CD4-positive, CD25-positive, alpha-beta regulatory T cell (primary cell): Measurements from ENCODE around the gene KRTAP4-4. TPM values are rescaled to one million over a fixed set of nuclear protein-coding genes. Genes with fewer than 3 reads are reported as not detected.
"Not testable (repeated sequence)": the region's sequence is repeated elsewhere in the genome, so short reads cannot be mapped to it uniquely, and the experiment has no call there.

Experiments used
- ATAC-seq, 2 donors: fragments of 150-1000 bp; cut with Tn5 transposase; one replicate each; pipeline ENCODE4 v1.10.0; 2021; ENCODE audit warnings: low read depth in 2 of 2, moderate number of reproducible peaks in 2 of 2, moderate library complexity in 1 of 2
- DNase-seq, 3 donors: peaks; one replicate each; pipeline versions ENCODE4 v3.0.0 to v3.0.0-alpha.2; 2012 to 2022; ENCODE audit warnings: mixed read lengths in 1 of 3
- H3K27ac ChIP-seq: one replicate; pipeline ENCODE4 v1.7.0; 2013; ENCODE audit warnings: mild to moderate bottlenecking, low read length; ENCODE audit not compliant: insufficient read depth, poor library complexity, severe bottlenecking
- H3K27me3 ChIP-seq: one replicate; pipeline ENCODE4 v1.7.0; 2013; ENCODE audit warnings: low read length; ENCODE audit not compliant: control insufficient read depth, insufficient read depth
- H3K36me3 ChIP-seq: one replicate; pipeline ENCODE4 v1.7.0; 2013; ENCODE audit warnings: mild to moderate bottlenecking, low read length, moderate library complexity; ENCODE audit not compliant: control insufficient read depth, insufficient read depth
- H3K4me1 ChIP-seq: 2 replicates; pipeline ENCODE4 v1.7.0; 2013; ENCODE audit warnings: mild to moderate bottlenecking, low read length; ENCODE audit not compliant: insufficient read depth, control insufficient read depth, poor library complexity, severe bottlenecking
- H3K4me3 ChIP-seq: one replicate; pipeline ENCODE4 v1.7.0; 2013; ENCODE audit warnings: low read depth, mild to moderate bottlenecking, low read length, moderate library complexity
- H3K9me3 ChIP-seq, 2 experiments: 1 replicate in 1 of 2; 2 replicates in 1 of 2; pipeline ENCODE4 v1.7.0; 2013; ENCODE audit warnings: low read length in 2 of 2, mild to moderate bottlenecking in 1 of 2, moderate library complexity in 1 of 2; ENCODE audit not compliant: control insufficient read depth in 2 of 2
- H3K27ac Mint-ChIP-seq, 3 donors: one replicate each; pipeline ENCODE4 v1.8.0; 2020 to 2022; ENCODE audit warnings: mild to moderate bottlenecking in 3 of 3, mixed read lengths in 3 of 3, moderate library complexity in 2 of 3
- H3K27me3 Mint-ChIP-seq: one replicate; pipeline ENCODE4 v1.8.0; 2022; ENCODE audit warnings: mild to moderate bottlenecking, mixed read lengths
- H3K36me3 Mint-ChIP-seq: one replicate; pipeline ENCODE4 v1.8.0; 2020; ENCODE audit warnings: mixed read lengths
- H3K4me1 Mint-ChIP-seq, 4 donors: one replicate each; pipeline ENCODE4 v1.8.0; 2020 to 2022; ENCODE audit warnings: mixed read lengths in 4 of 4, mild to moderate bottlenecking in 1 of 4
- H3K4me3 Mint-ChIP-seq, 4 donors: one replicate each; pipeline ENCODE4 v1.8.0; 2020 to 2022; ENCODE audit warnings: mild to moderate bottlenecking in 4 of 4, mixed read lengths in 4 of 4, moderate library complexity in 3 of 4
- H3K9me3 Mint-ChIP-seq, 7 donors: one replicate each; pipeline ENCODE4 v1.8.0; 2020 to 2022; ENCODE audit warnings: mixed read lengths in 7 of 7, mild to moderate bottlenecking in 3 of 7, moderate library complexity in 2 of 7
- polyA plus RNA-seq, 4 donors: library from polyadenylated mRNA; unstranded; fragments of 300-500 nt; fragmentation: Illumina TruSeq; gene quantifications; one replicate each; pipeline ENCODE4 v1.2.3, GENCODE V29; 2021
- total RNA-seq: library from RNA; stranded (reverse); gene quantifications from one replicate; pipeline ENCODE4 v1.2.3, GENCODE V29; 2022

Gene KRTAP4-4
- total RNA-seq (not detected), polyA plus RNA-seq (not detected)

- no peak within 1 kb of the TSS for H3K27ac ChIP-seq
- no peak within 1 kb of the TSS for H3K27ac Mint-ChIP-seq
- peaks cover 22% of the 10 kb centered on the region for H3K27me3 Mint-ChIP-seq
- H3K9me3 ChIP-seq: no peaks in the 10 kb centered on the region
- no peaks in the 10 kb centered on the region for H3K9me3 Mint-ChIP-seq
- H3K4me3 ChIP-seq: no peak within 1 kb of the TSS
- no peaks in the 10 kb centered on the region for H3K36me3 Mint-ChIP-seq
- no peaks in the 10 kb centered on the region for H3K4me1 ChIP-seq
- no peaks in the 10 kb centered on the region for H3K36me3 ChIP-seq
- peaks cover 23% of the 10 kb centered on the region for H3K27me3 ChIP-seq
- no peaks in the 10 kb centered on the region for H3K4me1 Mint-ChIP-seq
- no peak within 1 kb of the TSS for H3K4me3 Mint-ChIP-seq
- DNase-seq (no peak), ATAC-seq (no peak)
These were observed at the start of gene KRTAP4-4 for GRCh38 chr17:41160648-41161047. Gene KRTAP4-4, minus strand, starts transcription at chr17:41160748. Its CDS starts 57 bp downstream, at chr17:41160691.

- Histone ChIP-seq H3K9me3 (no peaks in the 10 kb centered on the region), H3K4me3 (no peak overlapping the region), H3K4me1 (no peaks in the 10 kb centered on the region), H3K27me3 (no peaks in the 10 kb centered on the region), H3K27ac (no peak overlapping the region), H3K36me3 (no peaks in the 10 kb centered on the region)
- DNase-seq: no peak
- no peaks in the 10 kb centered on the region for H3K36me3 Mint-ChIP-seq
- H3K27ac Mint-ChIP-seq: no peak overlapping the region
- ATAC-seq: no peak
- no peak overlapping the region for H3K4me3 Mint-ChIP-seq
- no peaks in the 10 kb centered on the region for H3K27me3 Mint-ChIP-seq
- peaks cover 0 to 4% (median 0%) of the 10 kb centered on the region in 7 donors for H3K9me3 Mint-ChIP-seq
- no peaks in the 10 kb centered on the region for H3K4me1 Mint-ChIP-seq
These were observed 39.0 kb upstream of the KRTAP4-4 start for GRCh38 chr17:41199421-41200078.

DNA sequence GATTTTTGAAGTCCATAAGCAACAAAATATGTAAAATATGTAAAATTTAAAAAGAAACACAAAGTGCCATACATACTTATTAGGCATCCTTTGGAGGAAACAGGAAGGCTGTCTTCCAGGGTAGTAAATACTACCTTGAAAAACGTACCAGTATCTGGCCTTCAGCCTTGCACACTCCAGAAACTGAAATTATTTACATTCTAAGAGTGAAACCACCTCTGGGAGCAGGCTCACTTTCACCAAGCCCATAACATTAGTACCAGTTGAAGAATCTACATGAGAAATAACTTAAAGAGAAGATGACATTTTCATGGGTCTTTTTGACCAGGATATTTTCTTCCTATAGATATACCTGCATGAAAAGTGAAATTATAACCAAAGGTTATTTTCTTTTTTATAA is 35.5 kb upstream of the KRTAP4-4 start:
- H3K4me1 Mint-ChIP-seq: no peaks in the 10 kb centered on the region
- DNase-seq: no peak

GRCh38 chr17:41190328-41190727 is 29.8 kb upstream of the KRTAP4-4 start:
- no peak overlapping the region for H3K4me3 Mint-ChIP-seq
- no peaks in the 10 kb centered on the region for H3K36me3 Mint-ChIP-seq
- Histone ChIP-seq H3K9me3 (no peaks in the 10 kb centered on the region), H3K36me3 (no peaks in the 10 kb centered on the region), H3K27me3 (peaks cover 15% of the 10 kb centered on the region), H3K4me3 (no peak overlapping the region), H3K27ac (no peak overlapping the region), H3K4me1 (no peaks in the 10 kb centered on the region)
- ATAC-seq (no peak), DNase-seq (no peak)
- H3K27me3 Mint-ChIP-seq: peaks cover 24% of the 10 kb centered on the region
- H3K9me3 Mint-ChIP-seq: peaks cover 0 to 3% (median 0%) of the 10 kb centered on the region in 7 donors
- no peaks in the 10 kb centered on the region for H3K4me1 Mint-ChIP-seq
- no peak overlapping the region for H3K27ac Mint-ChIP-seq

More for the DNA sequence above, 35.5 kb upstream of the KRTAP4-4 start:
- Mint-ChIP-seq H3K9me3 (peaks cover 0 to 8% (median 0%) of the 10 kb centered on the region in 7 donors), H3K4me3 (no peak overlapping the region), H3K27me3 (peaks cover 11% of the 10 kb centered on the region), H3K36me3 (no peaks in the 10 kb centered on the region), H3K27ac (no peak overlapping the region)
- H3K4me1 ChIP-seq: no peaks in the 10 kb centered on the region
- no peak overlapping the region for H3K4me3 ChIP-seq
- peaks cover 5% of the 10 kb centered on the region for H3K27me3 ChIP-seq
- H3K9me3 ChIP-seq: no peaks in the 10 kb centered on the region
- no peaks in the 10 kb centered on the region for H3K36me3 ChIP-seq
- no peak for ATAC-seq
- H3K27ac ChIP-seq: no peak overlapping the region

- ATAC-seq, H3K9me3 Mint-ChIP-seq, H3K4me1 Mint-ChIP-seq, H3K36me3 ChIP-seq, DNase-seq, H3K4me3 Mint-ChIP-seq, H3K4me1 ChIP-seq, H3K36me3 Mint-ChIP-seq, H3K9me3 ChIP-seq, H3K27ac ChIP-seq, H3K4me3 ChIP-seq: not testable (repeated sequence)
- H3K27me3 ChIP-seq: peaks cover 15% of the 10 kb centered on the region
- Mint-ChIP-seq H3K27me3 (peaks cover 24% of the 10 kb centered on the region), H3K27ac (peak within 1 kb of the TSS in 1 of 3 donors; percentile 48)
These were observed 29.3 kb upstream of the KRTAP4-4 start, which contains the start of gene KRTAP9-1 for GRCh38 chr17:41189837-41190318. Gene KRTAP9-1, plus strand, starts transcription at chr17:41189887. Its CDS starts 0 bp downstream, at chr17:41189887.

- peaks cover 30% of the 10 kb centered on the region for H3K27me3 Mint-ChIP-seq
These were observed 26.3 kb upstream of the KRTAP4-4 start for GRCh38 chr17:41186872-41187271.

DNA sequence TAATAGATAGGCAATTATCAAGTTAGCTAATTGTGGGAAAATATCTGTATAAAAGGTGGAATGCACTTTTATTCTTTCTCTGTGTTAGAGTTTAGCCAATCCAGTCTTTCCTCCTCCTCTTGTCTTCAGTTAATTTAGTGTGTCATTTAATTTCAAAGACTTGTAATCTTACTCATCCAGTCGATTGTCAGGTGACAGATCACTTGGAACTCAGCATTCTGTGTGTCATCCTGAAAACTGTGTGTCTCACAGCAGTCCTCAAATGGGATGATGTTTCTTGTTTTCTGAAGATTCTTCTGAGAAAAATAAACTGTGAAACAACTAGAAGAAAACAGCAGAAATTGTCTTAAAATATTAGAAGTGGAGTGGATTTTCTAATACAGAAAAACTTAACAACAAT is 24.5 kb upstream of the KRTAP4-4 start:
- Mint-ChIP-seq H3K27ac (no peak overlapping the region), H3K9me3 (peaks cover 0 to 1% (median 0%) of the 10 kb centered on the region in 7 donors), H3K27me3 (peaks cover 15% of the 10 kb centered on the region), H3K4me1 (no peaks in the 10 kb centered on the region), H3K36me3 (no peaks in the 10 kb centered on the region), H3K4me3 (no peak overlapping the region)
- no peak for DNase-seq
- no peak overlapping the region for H3K4me3 ChIP-seq
- H3K27ac ChIP-seq: no peak overlapping the region
- H3K27me3 ChIP-seq: peaks cover 6% of the 10 kb centered on the region
- ATAC-seq: no peak
- no peaks in the 10 kb centered on the region for H3K4me1 ChIP-seq
- no peaks in the 10 kb centered on the region for H3K9me3 ChIP-seq
- no peaks in the 10 kb centered on the region for H3K36me3 ChIP-seq

More at GRCh38 chr17:41186872-41187271, 26.3 kb upstream of the KRTAP4-4 start:
- no peak overlapping the region for H3K27ac ChIP-seq
- H3K4me1 ChIP-seq: no peaks in the 10 kb centered on the region
- H3K9me3 ChIP-seq: no peaks in the 10 kb centered on the region
- Mint-ChIP-seq H3K4me3 (no peak overlapping the region), H3K9me3 (peaks cover 0 to 2% (median 0%) of the 10 kb centered on the region in 7 donors), H3K4me1 (no peaks in the 10 kb centered on the region), H3K36me3 (no peaks in the 10 kb centered on the region), H3K27ac (no peak overlapping the region)
- peaks cover 13% of the 10 kb centered on the region for H3K27me3 ChIP-seq
- H3K4me3 ChIP-seq: no peak overlapping the region
- no peak for ATAC-seq
- H3K36me3 ChIP-seq: no peaks in the 10 kb centered on the region
- DNase-seq: no peak

DNA sequence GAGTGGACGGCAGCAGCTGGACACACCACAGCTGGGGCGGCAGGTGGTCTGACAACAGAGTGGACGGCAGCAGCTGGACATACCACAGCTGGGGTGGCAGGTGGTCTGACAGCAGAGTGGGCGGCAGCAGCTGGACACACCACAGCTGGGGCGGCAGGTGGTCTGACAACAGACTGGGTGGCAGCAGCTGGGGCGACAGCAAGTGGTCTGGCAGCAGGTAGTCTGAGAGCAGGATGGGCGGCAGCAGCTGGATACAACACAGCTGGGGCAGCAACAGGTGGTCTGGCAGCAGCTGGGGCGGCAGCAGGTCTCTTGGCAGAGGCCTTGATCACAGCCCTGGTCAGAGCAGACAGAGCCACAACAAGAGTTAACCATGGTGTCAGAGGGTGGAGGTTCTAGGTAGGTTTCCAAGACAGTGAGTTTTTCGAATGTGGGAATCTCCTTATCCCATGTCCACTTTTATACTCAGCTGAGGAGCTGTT is 24.0 kb upstream of the KRTAP4-4 start, which contains the start of gene KRTAP4-1:
TSS of gene KRTAP4-1 (minus strand) at position 432 of the 482 bp plus-strand sequence. CDS start at position 375, 57 bp downstream.
- no peak for ATAC-seq
- no peak within 1 kb of the TSS for H3K27ac Mint-ChIP-seq
- Histone ChIP-seq H3K4me3 (no peak within 1 kb of the TSS), H3K27ac (no peak within 1 kb of the TSS), H3K9me3 (no peaks in the 10 kb centered on the region), H3K4me1 (no peaks in the 10 kb centered on the region), H3K36me3 (no peaks in the 10 kb centered on the region), H3K27me3 (peaks cover 6% of the 10 kb centered on the region)
- H3K9me3 Mint-ChIP-seq: peaks cover 0 to 1% (median 0%) of the 10 kb centered on the region in 7 donors
- no peak within 1 kb of the TSS for H3K4me3 Mint-ChIP-seq
- no peaks in the 10 kb centered on the region for H3K36me3 Mint-ChIP-seq
- DNase-seq: no peak
- H3K4me1 Mint-ChIP-seq: no peaks in the 10 kb centered on the region
- H3K27me3 Mint-ChIP-seq: peaks cover 19% of the 10 kb centered on the region
